SK-N-SH treated with all-trans-retinoic acid at 6 μM for 48 hours (cell line): Measurements from ENCODE around the gene CNTN1.

ENCODE experiments used
- ATAC-seq: fragments of 200-7000 bp; cut with Tn5 transposase; 3 replicates; pipeline ENCODE4 v1.9.1; 2020; ENCODE audit warnings: mild to moderate bottlenecking, moderate library complexity
- ARNTL ChIP-seq: fragments of 450-650 bp; formaldehyde crosslinking; IDR thresholded peaks from 2 replicates; pipeline ENCODE4 v1.5.0; 2020; ENCODE audit warnings: low read depth, mild to moderate bottlenecking, moderate library complexity, borderline replicate concordance
- BACH2 ChIP-seq: fragments of 250-450 bp; sonication (Bioruptor Pico); IDR thresholded peaks from 2 replicates; pipeline ENCODE4 v1.9.0; 2021; ENCODE audit warnings: mild to moderate bottlenecking, borderline replicate concordance
- CREB5 ChIP-seq: fragments of 250-450 bp; sonication (Bioruptor Pico); IDR thresholded peaks from 2 replicates; pipeline ENCODE4 v1.5.1; 2020; ENCODE audit warnings: low read depth, mild to moderate bottlenecking, moderate library complexity
- CSDC2 ChIP-seq: fragments of 250-450 bp; sonication (Bioruptor Pico); IDR thresholded peaks from 2 replicates; pipeline ENCODE4 v1.5.0; 2020; ENCODE audit warnings: mild to moderate bottlenecking, moderate library complexity
- ESRRG ChIP-seq: fragments of 250-450 bp; sonication (Bioruptor Pico); IDR thresholded peaks from 2 replicates; pipeline ENCODE4 v1.6.1; 2021; ENCODE audit warnings: mild to moderate bottlenecking
- GLIS3 ChIP-seq: fragments of 250-450 bp; sonication (Bioruptor Pico); IDR thresholded peaks from 2 replicates; pipeline ENCODE4 v1.5.0; 2020; ENCODE audit warnings: mild to moderate bottlenecking, moderate library complexity
- ISL1 ChIP-seq: fragments of 250-450 bp; sonication (Bioruptor Pico); IDR thresholded peaks from 2 replicates; pipeline ENCODE4 v2.1.2; 2022; ENCODE audit warnings: mild to moderate bottlenecking, moderate library complexity
- OSR1 ChIP-seq: fragments of 250-450 bp; sonication (Bioruptor Pico); IDR thresholded peaks from 2 replicates; pipeline ENCODE4 v1.8.0; 2022; ENCODE audit warnings: moderate library complexity, mild to moderate bottlenecking, inconsistent platforms
- POU6F1 ChIP-seq: fragments of 250-450 bp; sonication (Bioruptor Pico); IDR thresholded peaks from 2 replicates; pipeline ENCODE4 v1.8.0; 2021; ENCODE audit warnings: low read depth, mild to moderate bottlenecking, moderate library complexity, borderline replicate concordance
- PPARA ChIP-seq: fragments of 250-450 bp; sonication (Bioruptor Pico); IDR thresholded peaks from 2 replicates; pipeline ENCODE4 v1.5.0; 2020; ENCODE audit warnings: mild to moderate bottlenecking, borderline replicate concordance
- RARB ChIP-seq: fragments of 250-450 bp; sonication (Bioruptor Pico); IDR thresholded peaks from 2 replicates; pipeline ENCODE4 v1.8.0; 2021; ENCODE audit warnings: mild to moderate bottlenecking, moderate library complexity
- SNAI2 ChIP-seq: fragments of 250-450 bp; sonication (Bioruptor Pico); IDR thresholded peaks from 2 replicates; pipeline ENCODE4 v1.5.0; 2020; ENCODE audit warnings: mild to moderate bottlenecking, moderate library complexity
- TCF4 ChIP-seq: fragments of 250-450 bp; sonication (Bioruptor Pico); IDR thresholded peaks from 2 replicates; pipeline ENCODE4 v1.8.0; 2021; ENCODE audit warnings: mild to moderate bottlenecking, moderate library complexity, borderline replicate concordance
- TOX ChIP-seq: fragments of 250-450 bp; sonication (Bioruptor Pico); IDR thresholded peaks from 2 replicates; pipeline ENCODE4 v1.8.0; 2021; ENCODE audit warnings: mild to moderate bottlenecking, moderate library complexity, borderline replicate concordance
- TSHZ2 ChIP-seq: fragments of 250-450 bp; sonication (Bioruptor Pico); IDR thresholded peaks from 2 replicates; pipeline ENCODE4 v1.5.0; 2020; ENCODE audit warnings: mild to moderate bottlenecking, moderate library complexity
- ZFP3 ChIP-seq: fragments of 250-450 bp; sonication (Bioruptor Pico); IDR thresholded peaks from 2 replicates; pipeline ENCODE4 v1.5.0; 2020; ENCODE audit warnings: mild to moderate bottlenecking, moderate library complexity
- ZFP30 ChIP-seq: fragments of 450-650 bp; formaldehyde crosslinking; IDR thresholded peaks from 2 replicates; pipeline ENCODE4 v1.5.0; 2022; ENCODE audit warnings: mild to moderate bottlenecking, moderate library complexity
- ZNF70 ChIP-seq: fragments of 450-650 bp; formaldehyde crosslinking; IDR thresholded peaks from 2 replicates; pipeline ENCODE4 v1.5.0; 2020; ENCODE audit warnings: mild to moderate bottlenecking, moderate library complexity
- ZNF8 ChIP-seq: fragments of 450-650 bp; formaldehyde crosslinking; IDR thresholded peaks from 2 replicates; pipeline ENCODE4 v1.5.0; 2020; ENCODE audit warnings: mild to moderate bottlenecking, moderate library complexity
- TF ChIP-seq, protein P1 (sequence below): fragments of 250-450 bp; sonication (Bioruptor Pico); IDR thresholded peaks from 2 replicates; pipeline ENCODE4 v1.8.0; 2020; ENCODE audit warnings: mild to moderate bottlenecking, moderate library complexity, borderline replicate concordance

Gene CNTN1

GRCh38 chr12:40688085-40688725, 4.0 kb upstream of the CNTN1 start:
- TF ChIP-seq CREB5 (no peak), PPARA (no peak), SNAI2 (CRISPR knock-in tag) (no peak), ZFP30 (CRISPR knock-in tag) (no peak), ESRRG (CRISPR knock-in tag) (no peak), RARB (CRISPR knock-in tag) (no peak), ARNTL (CRISPR knock-in tag) (no peak), POU6F1 (CRISPR knock-in tag) (no peak), ZNF8 (CRISPR knock-in tag) (no peak), CSDC2 (CRISPR knock-in tag) (no peak), BACH2 (CRISPR knock-in tag) (no peak), TSHZ2 (CRISPR knock-in tag) (no peak), ZFP3 (CRISPR knock-in tag) (no peak), TOX (no peak), ISL1 (CRISPR knock-in tag) (no peak), ZNF70 (no peak)
- TF ChIP-seq, protein P1, sequence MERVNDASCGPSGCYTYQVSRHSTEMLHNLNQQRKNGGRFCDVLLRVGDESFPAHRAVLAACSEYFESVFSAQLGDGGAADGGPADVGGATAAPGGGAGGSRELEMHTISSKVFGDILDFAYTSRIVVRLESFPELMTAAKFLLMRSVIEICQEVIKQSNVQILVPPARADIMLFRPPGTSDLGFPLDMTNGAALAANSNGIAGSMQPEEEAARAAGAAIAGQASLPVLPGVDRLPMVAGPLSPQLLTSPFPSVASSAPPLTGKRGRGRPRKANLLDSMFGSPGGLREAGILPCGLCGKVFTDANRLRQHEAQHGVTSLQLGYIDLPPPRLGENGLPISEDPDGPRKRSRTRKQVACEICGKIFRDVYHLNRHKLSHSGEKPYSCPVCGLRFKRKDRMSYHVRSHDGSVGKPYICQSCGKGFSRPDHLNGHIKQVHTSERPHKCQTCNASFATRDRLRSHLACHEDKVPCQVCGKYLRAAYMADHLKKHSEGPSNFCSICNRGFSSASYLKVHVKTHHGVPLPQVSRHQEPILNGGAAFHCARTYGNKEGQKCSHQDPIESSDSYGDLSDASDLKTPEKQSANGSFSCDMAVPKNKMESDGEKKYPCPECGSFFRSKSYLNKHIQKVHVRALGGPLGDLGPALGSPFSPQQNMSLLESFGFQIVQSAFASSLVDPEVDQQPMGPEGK (CRISPR knock-in tag): no peak
- TF ChIP-seq, all 23 proteins: peak for 0
- ATAC-seq: no peak

DNA sequence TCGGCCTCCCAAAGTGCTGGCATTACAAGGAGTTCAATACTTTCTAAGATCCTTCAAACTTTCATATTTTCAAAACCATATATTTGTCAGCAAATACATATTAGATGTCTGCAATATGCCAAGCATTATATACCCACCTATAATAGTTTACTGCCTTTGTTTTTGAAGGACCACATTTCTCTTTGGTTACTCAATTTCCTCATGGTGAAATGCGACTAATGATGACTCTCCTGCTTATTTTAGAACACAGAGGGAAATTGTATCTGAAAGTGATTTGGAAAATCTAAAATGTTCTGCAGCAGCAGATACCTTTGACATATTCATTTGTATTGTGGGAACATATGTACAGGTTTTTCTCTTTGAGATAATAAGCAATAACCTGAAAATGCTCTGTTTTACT, 2.7 kb upstream of the CNTN1 start:
- TF ChIP-seq GLIS3 (CRISPR knock-in tag) (no peak), ZFP30 (CRISPR knock-in tag) (no peak), ARNTL (CRISPR knock-in tag) (no peak), BACH2 (CRISPR knock-in tag) (no peak), ZFP3 (CRISPR knock-in tag) (no peak), POU6F1 (CRISPR knock-in tag) (no peak), CREB5 (no peak), ESRRG (CRISPR knock-in tag) (no peak), ZNF70 (no peak), RARB (CRISPR knock-in tag) (no peak), CSDC2 (CRISPR knock-in tag) (no peak), ZNF8 (CRISPR knock-in tag) (no peak), TCF4 (CRISPR knock-in tag) (no peak), TSHZ2 (CRISPR knock-in tag) (no peak), OSR1 (CRISPR knock-in tag) (no peak)
- TF ChIP-seq, protein P1 (CRISPR knock-in tag): no peak
- ATAC-seq: no peak
